HG03103 (cell line): ENCODE data around the gene KCNA3.

Source experiments
- ATAC-seq: cut with Tn5 transposase; IDR thresholded peaks from one replicate; pipeline ENCODE4 v1.9.1; 2021; ENCODE audit warnings: low read depth; ENCODE audit not compliant: unreplicated experiment

The KCNA3 gene

DNA sequence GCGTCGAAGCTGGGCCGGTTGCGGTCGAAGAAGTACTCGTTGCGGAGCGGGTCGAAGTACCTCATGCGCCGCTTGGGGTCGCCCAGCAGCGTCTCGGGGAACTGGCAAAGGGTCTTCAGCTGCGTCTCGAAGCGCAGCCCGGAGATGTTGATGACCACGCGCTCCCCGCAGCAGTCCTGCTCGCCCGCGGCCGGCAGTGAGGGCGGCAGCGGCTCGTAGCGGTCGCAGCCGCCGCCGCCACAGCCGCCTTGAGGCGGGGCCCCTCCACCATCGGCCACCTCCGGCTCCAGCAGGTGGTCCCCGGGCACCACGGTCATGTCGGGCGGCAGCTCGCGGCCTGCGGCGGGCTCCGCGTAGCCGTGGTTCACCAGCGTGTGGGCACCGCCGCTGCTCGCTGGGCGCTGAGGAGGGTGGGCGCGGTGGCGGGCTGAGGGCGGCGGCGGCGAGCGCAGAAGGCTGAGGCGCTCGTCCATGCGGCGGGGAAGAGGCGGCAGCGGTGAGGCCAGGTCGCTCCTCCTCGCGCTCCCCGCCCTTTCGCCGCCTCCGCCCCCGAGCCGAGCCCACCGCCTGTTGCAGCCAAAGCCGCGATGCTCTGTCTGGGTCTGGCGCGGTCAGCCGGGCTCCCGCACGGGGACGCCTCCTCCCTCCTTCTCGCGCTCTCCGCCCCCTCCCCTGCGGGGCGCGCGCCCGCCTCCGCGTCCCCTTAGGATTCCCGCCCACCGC, at the start of gene KCNA3:
Gene KCNA3, minus strand, starts transcription at position 604 of the 723 bp plus-strand sequence. Its CDS starts 131 bp downstream, at position 473.
- no peak for ATAC-seq

GRCh38 chr1:110722807-110723206, 48.1 kb upstream of the KCNA3 start:
- no peak for ATAC-seq

- no peak for ATAC-seq
Measured at GRCh38 chr1:110719908-110720307, 45.2 kb upstream of the KCNA3 start.

GRCh38 chr1:110718452-110718851, 43.7 kb upstream of the KCNA3 start:
- ATAC-seq: no peak

DNA sequence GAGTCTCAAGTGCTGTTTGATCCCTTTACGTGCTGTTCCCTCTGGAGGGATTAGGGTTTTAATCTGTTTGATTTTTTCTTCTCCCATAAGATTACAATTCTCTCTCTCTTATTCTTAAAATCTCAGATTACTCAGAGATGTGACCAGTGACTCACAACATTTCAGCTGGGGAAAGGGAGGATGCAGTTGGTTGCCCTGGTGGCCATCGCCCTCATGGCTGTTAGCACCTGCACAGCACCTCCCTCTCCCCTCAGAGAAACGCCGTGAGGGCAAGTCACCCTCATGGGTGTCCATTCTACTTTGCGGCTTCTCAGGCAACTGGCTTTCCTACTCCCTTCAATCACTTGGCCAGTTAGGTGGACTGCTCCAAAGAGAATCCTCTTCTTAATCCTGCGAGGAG, 42.4 kb upstream of the KCNA3 start:
- ATAC-seq: no peak

DNA sequence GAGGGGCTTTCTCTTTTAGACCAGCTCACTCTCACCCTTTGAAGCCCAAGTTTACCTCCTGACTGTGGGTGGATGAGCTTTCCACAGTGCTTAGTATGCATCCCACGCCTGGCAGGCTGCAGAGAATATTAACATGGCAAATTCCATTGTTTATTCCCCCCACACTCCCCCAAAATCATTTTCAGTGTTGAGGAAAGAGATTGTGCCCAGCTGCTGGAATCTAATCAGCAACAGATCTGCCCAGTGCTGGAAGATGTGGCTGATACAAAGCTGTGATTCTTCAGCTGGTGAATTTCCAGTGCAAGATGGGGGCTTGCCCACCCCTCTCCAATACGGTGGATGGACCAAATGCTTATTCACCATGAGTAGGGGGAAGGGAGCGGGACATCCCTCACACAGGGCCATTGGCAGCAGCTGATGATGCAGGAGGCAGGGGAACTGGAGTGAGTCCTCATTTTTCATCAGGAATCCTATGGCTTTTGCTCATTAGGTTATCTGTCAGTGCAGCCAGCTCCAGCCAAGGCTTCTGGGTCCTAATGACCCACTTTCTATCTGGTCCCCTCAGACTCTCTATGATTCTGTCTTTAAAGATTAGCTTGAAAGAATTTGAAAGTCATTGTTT, 39.7 kb upstream of the KCNA3 start:
- ATAC-seq: no peak

- no peak for ATAC-seq
Measured at GRCh38 chr1:110713221-110713620, 38.5 kb upstream of the KCNA3 start.

DNA sequence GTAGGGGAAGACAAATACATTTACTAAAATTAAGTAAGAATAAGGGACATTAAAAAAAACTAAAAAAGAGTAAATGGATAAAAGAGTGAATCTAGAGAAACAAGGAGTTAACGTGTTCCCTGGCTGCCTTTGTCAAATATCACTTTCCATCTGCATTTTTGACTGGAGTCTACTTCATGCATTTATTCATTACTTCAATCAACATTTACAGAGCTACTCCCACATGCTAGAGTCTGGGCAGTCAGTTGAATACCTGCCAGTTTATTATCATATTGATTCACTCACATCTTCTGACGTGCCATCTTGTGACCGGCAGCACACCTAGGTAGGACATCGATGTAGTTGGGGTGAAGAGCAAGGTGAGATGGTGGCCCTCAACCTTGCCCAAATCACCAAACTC, 35.6 kb upstream of the KCNA3 start:
- no peak for ATAC-seq

DNA sequence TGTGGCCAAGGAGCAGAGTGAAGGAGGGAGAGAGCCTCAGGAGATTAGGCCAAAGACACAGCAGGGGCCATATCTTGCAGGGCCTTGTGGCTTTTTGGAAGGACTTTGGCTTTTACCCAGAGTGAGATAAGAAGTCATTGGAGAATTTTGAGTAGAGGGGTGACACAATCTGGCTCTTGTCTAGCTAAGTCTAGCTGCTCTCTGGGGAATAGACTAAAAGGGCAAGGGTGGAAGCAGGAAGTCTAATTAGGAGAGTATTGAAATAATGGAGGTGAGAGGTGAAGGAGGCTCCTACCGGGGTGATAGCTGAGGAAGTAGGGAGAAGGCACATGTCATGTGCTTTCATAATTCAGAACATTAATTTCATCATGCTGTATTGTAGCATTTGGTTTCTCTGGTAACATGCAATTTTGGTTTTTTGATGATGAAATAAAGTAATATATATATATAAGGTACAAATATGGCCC, 34.3 kb upstream of the KCNA3 start:
- no peak for ATAC-seq

DNA sequence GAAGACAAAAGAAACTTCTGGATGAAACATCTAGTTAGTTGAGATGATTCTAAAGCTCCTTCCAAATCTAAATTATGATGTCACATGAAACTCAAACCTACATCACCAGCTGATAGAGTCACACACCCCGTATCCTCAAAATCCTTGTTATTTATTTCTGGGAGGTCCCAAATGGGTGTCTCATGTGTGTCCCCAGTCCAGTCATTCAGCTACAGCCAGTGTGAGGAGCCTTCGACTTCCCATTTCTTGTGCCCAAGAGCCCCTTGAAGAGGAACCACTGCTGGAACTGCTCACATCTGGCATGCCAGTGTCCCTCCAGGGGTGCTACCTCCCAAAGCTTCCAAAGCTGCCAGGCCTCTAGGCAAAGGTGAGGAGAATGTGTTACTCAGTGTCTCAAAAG, 32.5 kb upstream of the KCNA3 start:
- ATAC-seq: no peak

GRCh38 chr1:110706621-110707020, 31.9 kb upstream of the KCNA3 start:
- no peak for ATAC-seq

DNA sequence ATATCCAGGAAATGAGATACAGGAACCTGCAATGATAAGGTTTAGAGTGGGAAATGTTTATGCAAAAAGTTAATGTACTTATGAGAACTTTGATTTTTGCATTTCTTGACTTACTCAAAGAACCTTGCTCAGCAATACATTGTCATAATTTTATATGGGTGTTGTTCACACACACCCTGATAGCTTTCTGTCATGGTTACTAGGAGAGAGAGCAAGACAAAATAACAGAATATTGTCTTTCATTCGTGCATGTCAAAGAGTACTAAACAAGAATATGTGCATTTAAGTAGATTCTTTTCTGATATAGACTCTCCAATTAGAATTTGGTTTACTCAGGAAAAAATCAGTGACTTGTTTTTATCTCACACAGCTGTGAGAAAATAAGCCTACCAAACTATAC, 27.5 kb upstream of the KCNA3 start:
- no peak for ATAC-seq

GRCh38 chr1:110700767-110701166, 26.0 kb upstream of the KCNA3 start:
- ATAC-seq: no peak

- no peak for ATAC-seq
Measured at GRCh38 chr1:110697606-110698005, 22.9 kb upstream of the KCNA3 start.

GRCh38 chr1:110696818-110697217, 22.1 kb upstream of the KCNA3 start:
- ATAC-seq: no peak

- no peak for ATAC-seq
Measured at GRCh38 chr1:110690709-110691365, 16.1 kb upstream of the KCNA3 start.

- ATAC-seq: no peak
Measured at GRCh38 chr1:110689868-110690267, 15.1 kb upstream of the KCNA3 start.

DNA sequence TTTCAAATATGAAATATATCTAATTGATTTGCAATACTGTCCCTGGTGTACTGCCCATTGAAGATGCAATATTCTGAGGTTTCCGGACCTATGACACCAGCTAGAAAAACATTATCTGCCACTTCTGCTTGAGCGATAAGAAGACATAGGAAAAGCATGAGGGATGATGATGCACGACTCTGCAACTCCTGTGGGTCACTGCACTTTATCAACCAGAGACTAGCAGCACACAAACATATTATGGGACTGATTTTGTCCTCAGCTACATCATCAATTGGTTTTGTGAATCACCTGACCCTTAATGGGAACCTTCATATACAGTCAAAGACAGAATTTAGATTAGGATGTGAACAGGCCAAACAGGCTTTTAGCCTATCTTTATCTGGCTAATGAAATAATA, 13.8 kb upstream of the KCNA3 start:
- ATAC-seq: no peak

DNA sequence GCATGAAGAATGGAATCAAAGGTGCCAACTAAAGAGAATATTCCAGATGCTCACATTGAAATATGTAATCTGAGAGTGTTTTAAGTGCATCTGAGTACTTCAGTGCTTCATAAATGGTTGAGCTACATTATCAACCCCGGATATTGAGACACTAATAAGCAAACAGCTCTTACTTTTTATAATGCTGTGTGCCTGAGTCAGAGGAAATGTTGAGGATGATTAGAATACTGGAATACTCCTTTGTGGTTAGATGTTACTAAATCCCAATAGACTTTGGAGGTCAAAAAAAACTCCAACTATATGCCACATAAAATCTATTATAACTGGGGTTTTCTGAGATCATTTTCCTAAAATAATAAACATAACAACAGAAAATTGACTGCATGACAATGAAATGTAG, 12.5 kb upstream of the KCNA3 start:
- no peak for ATAC-seq

DNA sequence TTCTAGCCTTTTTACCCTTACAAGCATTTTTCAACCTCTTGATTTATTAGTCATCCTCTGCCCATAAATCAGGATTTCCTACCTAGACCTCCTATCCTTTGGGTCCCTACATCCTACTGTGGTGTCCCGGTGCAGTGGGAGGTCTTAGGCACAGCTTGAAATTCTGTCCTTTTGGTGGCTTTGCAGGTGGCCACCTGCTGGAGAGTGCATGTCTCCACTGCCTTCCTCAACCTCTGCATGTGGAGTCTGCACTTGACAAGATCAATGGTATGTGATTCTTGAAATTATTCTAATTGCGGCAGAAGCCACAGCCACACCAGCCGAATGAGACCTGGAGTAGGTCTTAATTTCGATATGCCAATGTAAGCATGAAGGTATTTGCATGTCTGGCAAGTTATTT, 11.4 kb upstream of the KCNA3 start:
- ATAC-seq: no peak

DNA sequence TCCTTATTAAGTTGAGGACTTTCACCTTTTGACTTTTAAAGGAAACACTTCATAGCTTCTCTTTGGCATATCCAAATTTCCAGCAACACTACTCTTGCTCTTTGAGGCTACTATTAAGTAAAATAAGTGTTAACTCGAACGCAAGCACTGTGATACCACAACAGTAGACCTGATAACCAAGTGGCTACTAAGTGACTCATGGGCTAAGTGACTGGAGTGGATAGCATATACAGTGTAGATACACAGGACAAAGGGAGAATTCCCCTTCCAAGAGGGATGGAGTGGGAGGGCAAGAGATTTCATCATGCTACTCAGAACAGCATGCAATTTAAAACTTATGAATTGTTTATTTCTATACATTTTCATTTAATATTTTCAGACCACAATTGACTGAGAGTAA, 9.8 kb upstream of the KCNA3 start:
- ATAC-seq: no peak

DNA sequence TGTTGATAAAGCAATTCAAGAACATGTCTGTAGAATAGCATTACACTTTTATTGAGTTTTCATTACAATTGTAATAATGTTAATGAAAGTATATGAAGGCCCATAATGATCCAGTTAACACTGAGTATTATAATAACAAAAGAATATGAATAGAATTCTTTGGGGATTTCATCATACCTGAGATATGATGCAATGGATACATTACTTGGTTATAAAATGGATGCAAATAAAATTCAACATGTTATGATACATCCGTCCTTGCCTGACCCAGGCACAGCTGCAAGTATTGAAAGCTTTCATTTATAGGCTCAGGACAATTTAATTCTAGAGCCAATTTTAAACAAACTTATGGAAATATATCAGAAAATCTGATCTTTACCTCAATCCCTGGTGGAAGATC, 8.2 kb upstream of the KCNA3 start:
- ATAC-seq: no peak
